CD4-positive, alpha-beta T cell (primary cell): ENCODE data around the gene TOR2A. TPM values are rescaled to one million over a fixed set of nuclear protein-coding genes. Genes with fewer than 3 reads are reported as not detected.

Source experiments
- ATAC-seq: fragments of 200-7000 bp; cut with Tn5 transposase; one replicate; pipeline ENCODE4 v1.10.0; 2022; ENCODE audit warnings: mild to moderate bottlenecking; ENCODE audit not compliant: poor library complexity
- CTCF ChIA-PET: fragments of 350-600 bp; sonication (Branson Sonifier 250); formaldehyde crosslinking; loops from one replicate; lab custom pipeline; 2021; ENCODE audit warnings: antibody characterized with exemption, inconsistent platforms; lab: Charles Lee
- POLR2A ChIA-PET: fragments of 350-600 bp; sonication (Branson Sonifier 250); formaldehyde crosslinking; loops from one replicate; lab custom pipeline; 2021; ENCODE audit warnings: antibody characterized with exemption, inconsistent platforms; lab: Charles Lee
- DNase-seq, 14 experiments: peaks; one replicate each; pipeline ENCODE4 v3.0.0-alpha.2; 2013 to 2020; ENCODE audit warnings: mixed read lengths in 2 of 14
- H3K27ac ChIP-seq, 2 donors: one replicate each; pipeline versions ENCODE4 v1.5.1 to v1.7.0; 2013; ENCODE audit warnings: low read length in 2 of 2, low read depth in 1 of 2, mild to moderate bottlenecking in 1 of 2
- H3K27me3 ChIP-seq, 2 experiments: 1 replicate in 1 of 2; 2 replicates in 1 of 2; pipeline versions ENCODE4 v1.6.1 to v1.7.0; 2013; ENCODE audit warnings: low read length in 2 of 2, control low read depth in 1 of 2, mild to moderate bottlenecking in 1 of 2, moderate library complexity in 1 of 2; ENCODE audit not compliant: insufficient read depth in 2 of 2, control insufficient read depth in 1 of 2
- H3K36me3 ChIP-seq: one replicate; pipeline ENCODE4 v1.6.1; 2013; ENCODE audit warnings: low read length, control low read depth; ENCODE audit not compliant: insufficient read depth
- H3K4me1 ChIP-seq: one replicate; pipeline ENCODE4 v1.6.1; 2013; ENCODE audit warnings: low read length, control low read depth; ENCODE audit not compliant: insufficient read depth
- H3K4me3 ChIP-seq: one replicate; pipeline ENCODE4 v1.5.1; 2013; ENCODE audit warnings: mild to moderate bottlenecking, low read length, moderate library complexity
- H3K9me3 ChIP-seq, 2 experiments: 1 replicate in 1 of 2; 2 replicates in 1 of 2; pipeline versions ENCODE4 v1.6.1 to v1.7.0; 2013; ENCODE audit warnings: low read length in 2 of 2, mild to moderate bottlenecking in 2 of 2, control low read depth in 1 of 2, moderate library complexity in 1 of 2; ENCODE audit not compliant: control insufficient read depth in 1 of 2, insufficient read depth in 1 of 2
- H3K27ac Mint-ChIP-seq: one replicate; pipeline ENCODE4 v1.8.0; 2020; ENCODE audit warnings: mixed read lengths
- H3K27me3 Mint-ChIP-seq: one replicate; pipeline ENCODE4 v1.8.0; 2021; ENCODE audit warnings: mixed read lengths
- H3K36me3 Mint-ChIP-seq: one replicate; pipeline ENCODE4 v1.8.0; 2021; ENCODE audit warnings: low read depth, mixed read lengths
- H3K4me1 Mint-ChIP-seq: one replicate; pipeline ENCODE4 v1.8.0; 2021; ENCODE audit warnings: low read depth, mixed read lengths
- H3K4me3 Mint-ChIP-seq: one replicate; pipeline ENCODE4 v1.8.0; 2020; ENCODE audit warnings: mild to moderate bottlenecking, mixed read lengths
- H3K9me3 Mint-ChIP-seq: one replicate; pipeline ENCODE4 v1.8.0; 2020; ENCODE audit warnings: mixed read lengths
- intact Hi-C, 2 experiments: fragments of 100-400 bp; cut with DNase I in 1 of 2; cut with micrococcal nuclease in 1 of 2; formaldehyde crosslinking; loops; one replicate each; pipeline versions ENCODE4 v1.15.1 to v1.9.0; 2023 to 2025; cut with DNase I, micrococcal nuclease
- total RNA-seq, 174 experiments: library from RNA in 2 of 174; stranded (reverse) in 2 of 174; gene quantifications; one replicate each; pipeline ENCODE4 v1.2.3 and lab custom pipeline; 2021 to 2026
- TF ChIP-seq, protein P1 (sequence below): fragments of 200-600 bp; IDR thresholded peaks from one replicate; pipeline ENCODE4 v1.8.0; 2022; ENCODE audit warnings: antibody characterized with exemption, mild to moderate bottlenecking

TOR2A gene
- total RNA-seq, 2 experiments from 2014 or later = 7.6 to 8.2 TPM

DNA sequence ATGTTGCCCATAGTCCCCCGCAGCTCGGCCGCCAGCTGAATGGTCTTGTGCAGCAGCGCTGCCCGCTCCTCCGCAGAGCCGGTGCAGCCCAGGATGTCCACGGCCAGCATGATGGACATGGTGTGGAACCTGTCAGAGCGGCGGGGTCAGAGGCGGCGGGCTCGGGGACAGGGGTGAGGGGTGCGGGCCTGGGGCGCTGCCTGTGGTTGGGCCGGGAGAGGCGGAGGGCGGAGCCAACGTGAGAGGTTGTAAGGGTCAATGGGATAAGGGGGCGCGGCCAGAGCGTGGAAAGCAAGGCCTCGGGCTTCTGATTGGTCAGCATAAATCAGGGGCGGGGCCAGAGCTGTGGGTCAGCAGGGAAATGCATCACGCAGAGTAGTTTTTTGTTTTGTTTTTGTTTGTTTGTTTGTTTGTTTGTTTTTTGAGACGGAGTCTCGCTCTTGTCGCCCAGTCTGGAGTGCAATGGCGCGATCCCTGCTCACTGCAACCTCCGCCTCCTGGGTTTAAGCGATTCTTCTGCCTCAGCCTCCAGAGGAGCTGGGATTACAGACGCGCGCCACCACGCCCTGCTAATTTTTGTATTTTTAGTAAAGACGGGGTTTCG is 6.8 kb upstream of the TOR2A start:
- DNase-seq (no peak), ATAC-seq (no peak)
- Mint-ChIP-seq H3K4me1 (peaks cover 2% of the 10 kb centered on the region), H3K4me3 (no peak overlapping the region), H3K9me3 (no peaks in the 10 kb centered on the region), H3K27ac (no peak overlapping the region), H3K27me3 (no peaks in the 10 kb centered on the region), H3K36me3 (peaks cover 58% of the 10 kb centered on the region)
- no peak overlapping the region for H3K4me3 ChIP-seq
- POLR2A ChIA-PET = interaction anchor here (1.3 kb wide), 1 partner anchor 29 kb away, joined by 3 read pairs; no protein-coding TSS in a partner anchor
- TF ChIP-seq, protein P1, sequence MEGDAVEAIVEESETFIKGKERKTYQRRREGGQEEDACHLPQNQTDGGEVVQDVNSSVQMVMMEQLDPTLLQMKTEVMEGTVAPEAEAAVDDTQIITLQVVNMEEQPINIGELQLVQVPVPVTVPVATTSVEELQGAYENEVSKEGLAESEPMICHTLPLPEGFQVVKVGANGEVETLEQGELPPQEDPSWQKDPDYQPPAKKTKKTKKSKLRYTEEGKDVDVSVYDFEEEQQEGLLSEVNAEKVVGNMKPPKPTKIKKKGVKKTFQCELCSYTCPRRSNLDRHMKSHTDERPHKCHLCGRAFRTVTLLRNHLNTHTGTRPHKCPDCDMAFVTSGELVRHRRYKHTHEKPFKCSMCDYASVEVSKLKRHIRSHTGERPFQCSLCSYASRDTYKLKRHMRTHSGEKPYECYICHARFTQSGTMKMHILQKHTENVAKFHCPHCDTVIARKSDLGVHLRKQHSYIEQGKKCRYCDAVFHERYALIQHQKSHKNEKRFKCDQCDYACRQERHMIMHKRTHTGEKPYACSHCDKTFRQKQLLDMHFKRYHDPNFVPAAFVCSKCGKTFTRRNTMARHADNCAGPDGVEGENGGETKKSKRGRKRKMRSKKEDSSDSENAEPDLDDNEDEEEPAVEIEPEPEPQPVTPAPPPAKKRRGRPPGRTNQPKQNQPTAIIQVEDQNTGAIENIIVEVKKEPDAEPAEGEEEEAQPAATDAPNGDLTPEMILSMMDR = no peak
- CTCF ChIA-PET = no interaction called here
- H3K27me3 ChIP-seq = no peaks in the 10 kb centered on the region
- H3K4me1 ChIP-seq = no peaks in the 10 kb centered on the region
- H3K9me3 ChIP-seq = no peaks in the 10 kb centered on the region
- H3K36me3 ChIP-seq = peaks cover 73% of the 10 kb centered on the region
- no peak overlapping the region for H3K27ac ChIP-seq
- intact Hi-C loops = no loop called here

DNA sequence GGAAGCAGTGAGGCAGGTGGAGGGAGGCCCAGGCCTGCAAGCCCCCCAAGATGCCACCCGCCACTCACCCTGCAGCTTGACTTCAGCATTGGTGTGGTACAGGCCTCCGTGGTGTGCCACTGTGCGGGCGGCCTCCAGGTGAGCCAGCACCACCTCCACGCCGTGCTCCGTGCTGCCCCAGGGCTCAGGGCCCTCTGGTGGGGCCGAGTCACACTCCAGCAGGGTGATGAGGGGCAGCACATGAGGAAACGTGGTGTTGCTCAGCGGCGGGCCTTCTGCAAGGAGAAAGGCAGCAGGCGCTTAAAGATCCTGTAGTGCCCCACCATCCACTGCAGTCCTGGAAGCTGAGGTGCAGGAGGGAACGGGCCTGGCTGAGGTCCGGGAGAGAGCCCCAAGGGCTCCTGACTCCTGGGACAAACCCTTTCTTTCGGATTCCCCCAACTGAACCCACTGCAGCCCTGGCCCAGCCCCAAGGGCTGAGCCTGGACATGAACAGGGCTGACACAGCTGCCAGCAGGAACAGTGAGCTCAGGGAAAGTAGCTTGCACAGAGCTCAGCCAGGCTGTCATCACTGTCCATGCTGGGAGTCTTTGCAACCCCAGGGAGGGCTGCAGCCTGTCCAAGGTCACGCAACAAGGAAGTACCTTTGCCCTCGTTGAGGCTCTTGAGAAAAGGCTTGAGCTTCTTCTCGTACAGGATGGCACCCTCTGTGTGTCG is 4.7 kb upstream of the TOR2A start:
- H3K4me3 ChIP-seq = no peak overlapping the region
- intact Hi-C loops = loop anchor here in 1 of 2 experiments (5.0 to 10.0 kb wide), 2 partner anchors 168 to 525 kb away; no protein-coding TSS in a partner anchor
- no peak overlapping the region for H3K27ac ChIP-seq
- Mint-ChIP-seq H3K4me1 (peaks cover 8% of the 10 kb centered on the region), H3K4me3 (no peak overlapping the region), H3K27ac (no peak overlapping the region), H3K27me3 (no peaks in the 10 kb centered on the region), H3K36me3 (peaks cover 44% of the 10 kb centered on the region), H3K9me3 (no peaks in the 10 kb centered on the region)
- DNase-seq (no peak), ATAC-seq (no peak)
- H3K27me3 ChIP-seq = no peaks in the 10 kb centered on the region
- TF ChIP-seq, protein P1 = no peak
- H3K4me1 ChIP-seq = peaks cover 12% of the 10 kb centered on the region
- CTCF ChIA-PET = no interaction called here
- H3K36me3 ChIP-seq = peaks cover 56% of the 10 kb centered on the region
- POLR2A ChIA-PET = interaction anchor here (0.5 kb wide), 1 partner anchor 40 kb away, joined by 3 read pairs; no protein-coding TSS in a partner anchor
- H3K9me3 ChIP-seq = no peaks in the 10 kb centered on the region

DNA sequence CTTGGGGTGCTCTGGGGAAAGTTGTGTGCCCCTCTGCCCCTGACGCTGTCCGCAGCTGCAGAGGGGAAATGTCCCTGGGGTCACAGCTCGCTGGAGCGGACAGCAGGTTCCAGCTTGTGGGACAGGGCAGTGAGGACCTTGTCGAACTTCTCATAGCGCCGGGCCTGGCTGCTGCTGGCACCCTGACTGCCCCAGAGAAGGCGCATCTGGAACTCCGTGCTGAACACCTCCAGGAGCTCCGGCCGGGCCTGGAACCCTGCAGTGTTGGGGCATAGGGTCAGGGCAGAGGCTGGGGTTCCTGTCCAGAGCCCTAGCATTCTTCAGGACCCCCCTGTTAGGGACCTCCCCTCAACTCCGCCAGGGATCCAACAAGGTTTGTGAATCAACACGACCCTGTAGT is 3.6 kb upstream of the TOR2A start:
- Mint-ChIP-seq H3K36me3 (peaks cover 40% of the 10 kb centered on the region), H3K4me3 (no peak overlapping the region), H3K4me1 (peaks cover 16% of the 10 kb centered on the region), H3K9me3 (no peaks in the 10 kb centered on the region), H3K27ac (peak overlapping the region; percentile 27), H3K27me3 (no peaks in the 10 kb centered on the region)
- peaks cover 48% of the 10 kb centered on the region for H3K36me3 ChIP-seq
- ATAC-seq (no peak), DNase-seq (no peak)
- TF ChIP-seq, protein P1 = no peak
- no peaks in the 10 kb centered on the region for H3K9me3 ChIP-seq
- ChIA-PET CTCF (no interaction called here), POLR2A (no interaction called here)
- H3K4me3 ChIP-seq = no peak overlapping the region
- H3K27ac ChIP-seq = no peak overlapping the region
- no peaks in the 10 kb centered on the region for H3K27me3 ChIP-seq
- peaks cover 22% of the 10 kb centered on the region for H3K4me1 ChIP-seq
- intact Hi-C loops = loop anchor here in 1 of 2 experiments (5.0 to 10.0 kb wide), 2 partner anchors 169 to 524 kb away; no protein-coding TSS in a partner anchor
